ENCODE results near the gene OPRL1.

- no peak for TF ChIP-seq CTCF (conservative IDR thresholded peaks at IDR 0.05 in 1 of 2, IDR thresholded peaks at IDR 0.05 in 1 of 2; ENCODE audit: extremely low read depth in 1 of 2, insufficient read depth in 1 of 2, low read depth in 1 of 2, low read length in 2 of 2)
- no peak for TF ChIP-seq EZH2 (IDR thresholded peaks at IDR 0.05; ENCODE audit: borderline replicate concordance, low read length)
Observed at GRCh38 chr20:64136004-64136710, 56.3 kb downstream of the OPRL1 start.
